NOMO-1 treated with DMSO at 0.1 percent for 48 hours (cell line): Measurements from ENCODE around the gene CIBAR2.

Source experiments
- DNase-seq: peaks from one replicate; lab custom pipeline; 2025; ENCODE audit not compliant: unreplicated experiment; lab: John Stamatoyannopoulos, UW

The CIBAR2 gene

DNA sequence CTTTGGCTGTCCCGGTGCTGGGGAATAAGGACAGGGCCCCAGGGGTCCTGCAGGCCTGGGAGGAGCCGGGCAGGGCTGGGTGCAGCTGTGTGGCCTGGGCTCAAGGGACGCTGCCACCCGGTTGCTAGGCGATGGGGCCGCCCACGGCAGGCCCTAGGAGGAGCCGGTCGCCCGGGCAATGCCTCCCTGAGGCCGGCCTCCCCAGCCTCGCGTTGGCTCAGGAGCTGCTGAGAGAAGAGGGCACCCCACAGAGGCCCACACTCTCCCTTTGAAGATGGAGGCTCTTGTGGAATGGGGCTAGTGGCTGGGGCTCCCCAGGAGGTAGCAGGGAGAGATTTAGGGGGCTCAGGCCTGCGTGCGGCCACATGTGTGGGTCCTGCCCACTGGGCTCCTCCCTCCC lies at the start of gene CIBAR2:
Gene CIBAR2 (minus strand): TSS at position 109 of the 400 bp plus-strand sequence. CDS start 120 bp downstream, outside the sequence.
- DNase-seq, result no peak

DNA sequence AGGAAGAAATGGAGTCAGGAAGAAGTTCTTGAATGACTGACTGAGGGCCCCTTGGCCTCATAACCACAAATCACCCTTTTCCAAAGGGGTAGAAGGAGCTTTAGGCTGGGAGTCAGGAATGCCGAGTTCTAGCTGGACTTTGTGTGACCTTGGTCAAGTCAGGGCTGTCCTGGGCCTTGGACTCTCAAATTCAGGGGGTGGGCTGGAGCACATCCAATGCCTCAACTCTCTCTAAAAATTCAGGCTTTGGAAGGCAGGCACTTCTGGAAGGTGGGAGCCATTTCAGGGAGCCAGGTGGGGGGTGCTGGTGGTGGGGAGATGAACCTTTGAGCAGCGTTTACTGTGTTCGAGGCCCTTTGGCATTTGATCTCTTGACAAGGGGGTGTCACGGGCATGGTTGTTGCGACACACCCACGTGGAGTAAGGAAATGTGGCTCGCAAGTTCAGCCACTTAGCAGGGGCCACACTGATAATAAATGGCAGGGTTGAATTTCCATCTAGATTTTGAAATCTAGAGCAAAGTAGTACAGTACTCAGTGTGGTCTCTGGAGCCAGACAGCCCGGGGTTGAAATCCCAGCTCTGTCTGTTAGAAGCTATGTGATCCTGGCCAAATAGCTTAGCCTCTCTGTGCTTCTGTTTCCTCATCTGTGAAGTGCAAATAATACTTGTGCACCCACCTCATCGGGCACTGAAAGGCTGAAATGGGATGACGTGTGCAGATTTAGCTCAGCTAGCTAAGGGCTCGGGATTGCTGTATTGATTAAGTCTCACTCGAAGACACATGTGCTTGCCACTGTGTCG lies 47.1 kb upstream of the CIBAR2 start:
- DNase-seq, result no peak

DNA sequence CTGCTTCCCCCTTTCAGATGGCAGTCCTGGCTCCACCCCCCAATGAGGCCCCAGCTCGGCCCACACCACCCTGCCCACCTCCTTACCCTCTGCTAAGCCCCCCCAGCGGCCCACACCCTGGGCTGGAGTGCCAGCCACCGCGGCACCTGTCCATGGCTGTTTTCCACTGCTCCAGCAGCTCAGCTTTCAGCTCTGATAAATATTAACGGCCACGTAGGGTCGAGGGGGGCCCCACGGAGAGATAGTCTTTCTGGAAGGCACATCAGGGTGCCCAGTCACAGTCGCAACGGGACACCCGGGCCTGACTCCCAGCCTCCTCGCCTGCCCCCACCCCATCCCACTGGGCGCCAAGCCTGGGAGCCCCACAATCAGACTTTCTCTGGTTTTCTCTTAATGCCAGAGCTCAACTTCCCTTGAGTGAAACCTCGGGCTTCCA lies 46.5 kb upstream of the CIBAR2 start:
- DNase-seq, result no peak

DNA sequence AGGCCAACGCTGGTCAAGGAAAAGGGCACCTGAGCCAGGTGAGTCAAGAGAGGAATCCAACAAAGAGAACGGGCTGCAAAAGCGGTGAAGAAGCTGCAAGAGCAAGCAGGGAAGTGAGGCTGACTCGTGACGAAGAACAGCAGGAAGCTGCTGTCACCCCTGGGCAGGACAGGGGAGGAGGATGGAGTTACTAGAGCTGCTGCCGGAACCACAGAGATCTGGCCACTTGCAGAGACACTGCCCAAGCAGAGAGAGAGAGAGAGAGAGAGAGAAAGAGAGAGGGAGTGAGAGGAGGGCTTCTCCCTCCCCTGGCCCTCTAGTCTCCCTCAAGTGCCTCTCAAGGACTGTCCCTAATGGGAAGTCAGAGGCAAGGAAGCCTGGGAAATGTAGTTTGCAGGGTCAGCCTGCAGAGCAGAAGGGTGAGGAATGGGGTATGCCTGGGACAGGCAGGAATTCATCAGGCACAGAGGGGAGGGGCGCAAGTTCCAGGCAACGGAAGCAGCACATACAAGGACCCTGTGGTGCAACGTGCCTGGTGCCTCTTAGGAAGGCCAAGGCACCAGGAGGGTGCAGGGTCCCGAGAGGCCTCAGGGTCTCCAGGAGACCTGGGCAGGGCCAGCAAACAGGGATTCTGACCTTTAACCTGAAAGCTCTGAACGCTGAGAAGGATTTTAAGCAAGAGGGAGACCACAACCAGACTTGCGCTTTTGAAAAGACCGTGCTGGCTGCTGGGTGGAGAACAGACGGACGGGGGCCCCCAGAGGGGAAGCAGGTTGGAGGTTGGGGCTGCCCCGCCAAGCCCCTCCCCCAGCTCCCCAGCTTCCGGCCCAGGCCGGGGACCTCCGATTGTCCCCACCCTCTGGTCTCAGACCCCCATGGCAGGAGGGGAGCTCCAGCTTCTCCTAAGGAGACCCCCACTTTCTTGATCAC lies 45.8 kb upstream of the CIBAR2 start:
- DNase-seq, result peak; percentile 76

DNA sequence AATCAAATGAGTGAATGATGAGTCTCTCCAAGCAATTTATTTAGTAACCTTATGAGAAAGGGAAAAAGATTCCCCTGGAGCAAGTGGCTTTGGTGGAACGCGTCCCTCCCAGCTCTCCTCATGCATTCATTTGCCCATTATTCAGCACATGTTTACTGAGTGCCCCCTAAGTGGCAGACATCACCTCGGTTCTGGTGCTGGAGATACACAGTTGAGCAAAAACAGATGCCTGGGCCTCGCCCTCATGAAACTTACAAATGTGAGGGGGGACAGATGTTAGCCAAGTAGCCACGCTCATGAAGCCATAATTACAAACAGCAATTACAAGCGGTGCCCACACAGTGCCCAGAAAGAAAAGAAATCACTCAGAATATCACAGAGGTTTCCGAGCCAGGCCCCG lies 45.1 kb upstream of the CIBAR2 start:
- no peak for DNase-seq

DNA sequence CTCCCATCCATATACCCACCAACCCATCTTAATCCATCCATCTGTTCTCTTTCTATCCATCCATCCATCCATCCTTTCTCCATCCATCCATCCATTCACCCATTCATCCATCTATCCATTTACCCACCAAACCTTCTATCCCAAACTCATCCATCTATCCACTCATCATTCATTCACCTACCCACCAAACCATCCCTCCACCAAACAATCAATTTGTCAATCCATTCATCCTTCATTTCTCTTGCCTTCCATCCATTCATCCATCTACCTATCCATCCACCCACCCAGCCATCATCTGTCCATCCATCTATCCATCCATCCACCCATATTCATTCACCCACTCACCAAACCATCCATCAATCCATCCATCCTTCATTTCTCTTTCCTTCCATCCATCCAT lies 44.6 kb upstream of the CIBAR2 start:
- no peak for DNase-seq

DNA sequence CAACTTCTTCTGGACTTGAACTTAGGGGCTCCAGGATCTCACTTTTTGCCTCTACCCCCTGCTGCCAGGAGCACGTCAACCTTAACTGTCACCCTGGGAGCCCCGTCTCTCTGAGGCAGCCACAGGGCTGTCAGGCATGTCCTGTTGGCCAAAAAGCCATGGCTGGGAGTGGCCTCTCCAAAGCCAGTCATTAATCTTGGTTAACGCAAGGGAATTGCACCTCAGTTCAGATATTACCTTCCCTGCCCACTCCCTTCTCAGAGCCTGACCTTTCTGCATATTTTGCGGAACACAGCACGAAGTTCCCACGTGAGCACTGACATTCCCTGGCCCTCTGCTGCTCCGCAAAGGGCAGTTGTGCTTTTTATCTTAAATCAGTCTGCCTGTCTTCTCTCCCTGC lies 44.2 kb upstream of the CIBAR2 start:
- no peak for DNase-seq

DNA sequence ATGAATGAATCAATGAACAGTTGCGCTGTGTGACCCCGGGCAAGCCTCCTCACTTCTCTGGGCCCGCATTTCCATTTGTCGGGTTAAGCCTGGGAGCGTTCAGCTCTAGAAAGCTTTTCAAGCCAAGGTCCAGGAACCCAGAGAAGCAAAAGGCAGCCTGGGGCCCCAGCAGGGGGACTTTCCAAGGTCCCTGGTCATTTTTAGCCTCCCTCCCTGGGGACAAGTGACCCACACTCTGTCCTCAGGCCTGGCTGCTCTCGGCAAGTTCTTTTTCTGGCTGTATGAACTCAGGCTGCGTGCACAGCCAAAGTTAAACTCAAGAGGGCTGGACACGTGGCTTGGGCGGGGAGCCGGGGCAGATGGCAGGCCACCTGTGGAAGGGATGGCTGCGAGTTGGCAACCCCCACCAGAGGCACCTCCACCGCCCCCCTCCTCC lies 41.4 kb upstream of the CIBAR2 start:
- DNase-seq, result no peak

DNA sequence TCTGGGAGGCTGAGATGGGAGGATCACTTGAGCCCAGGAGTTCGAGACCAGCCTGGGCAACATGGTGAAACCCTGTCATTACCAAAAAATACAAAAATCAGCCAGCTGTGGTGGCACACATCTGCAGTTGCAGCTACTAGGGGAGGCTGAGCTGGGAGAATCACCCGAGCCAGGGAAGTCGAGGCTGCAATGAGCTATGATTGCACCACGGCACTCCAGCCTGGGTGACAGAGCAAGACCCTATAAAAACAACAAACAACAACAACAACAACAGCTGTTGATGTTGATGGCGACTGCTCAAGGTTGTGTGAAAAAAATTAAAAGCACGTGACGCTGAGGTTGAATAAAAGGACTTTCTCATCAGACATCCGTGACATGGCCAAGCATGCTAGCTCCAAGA lies 40.8 kb upstream of the CIBAR2 start:
- DNase-seq, result no peak

DNA sequence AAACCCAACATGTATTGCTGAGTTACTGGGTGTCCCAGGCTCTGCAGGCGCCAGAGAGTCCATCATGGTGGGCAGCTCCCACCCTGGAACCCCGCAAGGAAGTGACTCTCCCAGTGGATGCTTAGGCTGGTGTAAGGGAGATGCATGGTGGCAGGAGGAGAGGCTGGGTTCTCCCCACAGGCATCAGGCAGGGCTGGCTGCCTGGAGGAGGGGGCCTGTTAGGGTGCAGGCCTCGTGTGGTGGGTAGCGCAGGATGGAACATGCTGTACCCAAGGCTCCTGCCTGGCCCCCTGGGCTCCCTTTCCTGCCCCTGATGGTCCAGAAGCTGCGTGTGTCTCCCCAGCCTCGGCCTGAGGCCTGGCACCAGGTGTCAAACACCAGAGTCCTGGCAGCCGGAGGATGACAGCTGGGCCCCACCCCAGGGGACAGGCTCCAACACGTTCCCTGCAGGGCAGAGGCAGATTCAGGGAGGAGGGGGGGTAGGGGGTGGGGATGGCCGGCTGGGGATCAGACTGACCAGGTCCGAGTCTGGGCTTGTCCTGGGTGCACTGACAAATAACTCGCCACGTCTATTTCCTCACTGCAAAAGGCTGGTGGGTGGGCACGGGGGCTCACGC lies 40.2 kb upstream of the CIBAR2 start:
- no peak for DNase-seq

DNA sequence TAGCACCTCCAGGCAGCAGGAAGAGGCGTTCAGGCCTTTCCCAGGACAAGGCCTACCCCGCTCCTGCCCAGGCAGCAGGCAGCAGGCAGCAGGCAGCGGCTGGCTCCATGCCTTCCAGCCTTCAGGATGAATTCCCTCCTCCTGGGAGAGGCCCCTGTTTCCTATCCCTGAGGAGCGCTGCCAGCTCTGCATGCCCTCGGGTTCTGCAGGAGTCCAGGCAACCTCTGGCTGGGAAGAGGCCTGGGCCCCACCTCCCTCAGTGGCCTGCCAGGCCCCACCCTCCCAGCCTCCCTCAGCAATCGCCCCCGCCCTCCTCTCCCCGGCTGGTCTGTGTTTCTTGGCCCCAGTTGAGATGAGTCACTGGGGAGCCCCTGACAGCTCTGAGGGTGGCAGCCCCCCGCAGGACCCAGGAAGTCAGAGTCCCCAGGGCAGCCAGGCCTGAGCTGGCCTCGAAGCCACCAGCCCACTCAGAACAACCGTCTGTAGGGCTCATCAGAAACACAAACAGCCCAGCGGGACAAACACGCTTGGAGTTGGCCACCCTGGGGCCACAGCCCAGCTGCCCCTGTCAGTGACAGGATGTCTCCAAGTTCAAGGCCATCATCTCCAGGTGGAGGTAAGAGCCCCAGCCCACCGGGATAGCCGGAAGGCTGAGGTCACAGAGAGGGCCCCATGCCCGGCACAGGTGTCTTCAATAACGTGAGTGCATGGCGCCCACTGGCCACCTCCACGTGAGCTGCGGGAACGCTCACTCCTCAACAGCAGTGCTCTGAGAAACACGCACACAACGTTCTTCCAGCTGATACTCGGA lies 39.5 kb upstream of the CIBAR2 start:
- DNase-seq, result no peak

DNA sequence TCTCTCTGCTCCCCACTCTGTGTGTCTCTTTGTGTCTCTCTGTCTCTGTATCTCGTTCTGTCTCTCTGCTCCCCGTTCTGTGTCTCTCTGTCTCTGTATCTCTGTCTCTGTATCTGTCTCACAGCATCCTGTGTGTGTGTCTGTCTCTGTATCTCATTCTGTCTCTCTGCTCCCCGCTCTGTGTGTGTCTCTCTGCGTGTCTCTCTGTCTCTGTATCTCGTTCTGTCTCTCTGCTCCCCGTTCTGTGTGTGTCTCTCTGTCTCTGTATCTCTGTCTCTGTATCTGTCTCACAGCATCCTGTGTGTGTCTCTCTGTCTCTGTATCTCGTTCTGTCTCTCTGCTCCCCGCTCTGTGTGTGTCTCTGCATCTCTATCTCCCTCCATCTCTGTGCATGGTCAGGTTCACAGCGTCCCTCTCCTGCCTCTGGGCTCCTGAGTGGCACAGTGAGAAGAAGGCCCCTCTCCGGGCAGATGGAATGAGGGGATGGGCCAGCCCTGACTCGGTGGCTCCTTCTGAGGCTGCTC lies 38.9 kb upstream of the CIBAR2 start:
- DNase-seq, result no peak

GRCh38 chr16:85150331-85150940 lies 38.2 kb upstream of the CIBAR2 start:
- DNase-seq, result no peak

GRCh38 chr16:85149776-85150175 lies 37.5 kb upstream of the CIBAR2 start:
- no peak for DNase-seq

DNA sequence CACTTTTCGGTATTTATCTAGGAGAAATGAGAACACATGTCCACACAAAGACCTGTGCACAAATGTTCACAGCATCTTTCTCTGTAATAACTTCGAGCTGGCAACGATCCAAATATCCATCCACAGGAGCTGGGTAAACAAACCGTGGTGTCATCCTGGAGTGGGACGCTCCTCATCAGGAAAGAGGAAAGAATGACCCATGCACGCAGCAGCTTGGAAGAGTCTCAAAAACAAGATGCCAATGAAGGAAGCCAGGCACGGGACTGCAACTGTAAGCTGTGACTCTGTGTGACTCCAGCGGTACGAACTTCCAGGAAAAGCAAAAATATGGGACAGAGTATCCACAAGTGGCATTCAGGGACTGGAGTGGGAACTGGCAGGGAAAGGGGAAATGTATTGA lies 36.7 kb upstream of the CIBAR2 start:
- DNase-seq, result no peak

DNA sequence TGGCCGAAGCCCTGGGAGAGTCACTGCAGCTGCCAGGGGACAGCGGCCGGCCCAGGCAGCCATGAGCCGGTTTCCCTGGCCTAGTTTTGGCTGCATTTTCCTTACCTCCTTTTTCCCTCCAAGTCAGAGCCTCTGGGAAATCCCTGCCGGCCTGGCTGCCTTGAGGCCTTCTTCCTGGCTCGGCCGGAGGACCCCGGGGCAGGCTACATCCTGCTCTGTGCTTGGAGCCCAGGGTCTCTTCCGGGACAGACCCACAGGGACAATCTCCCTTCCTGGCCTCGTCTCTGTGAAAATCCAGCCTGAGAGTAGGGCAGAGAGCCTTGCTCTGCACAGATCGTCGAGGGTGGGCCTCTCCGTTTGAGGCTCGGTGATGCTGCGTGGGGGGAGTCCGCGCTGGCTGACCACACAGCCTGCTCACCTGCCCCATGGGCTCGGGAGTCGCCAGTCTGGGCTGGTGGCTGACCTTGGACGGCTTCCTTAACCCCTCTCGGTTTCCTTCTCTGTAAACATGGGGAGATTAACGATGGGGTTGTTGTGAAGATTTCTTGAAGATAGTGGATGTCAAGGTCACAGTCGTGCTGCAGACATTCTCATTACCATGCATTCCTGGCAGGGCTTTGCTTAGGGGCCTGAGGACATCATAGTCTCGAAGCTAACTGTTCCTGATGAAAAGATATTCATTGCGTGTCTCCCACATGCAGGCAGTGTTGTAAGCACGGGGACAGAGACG lies 34.8 kb upstream of the CIBAR2 start:
- no peak for DNase-seq

GRCh38 chr16:85146532-85146797 lies 34.2 kb upstream of the CIBAR2 start:
- no peak for DNase-seq

DNA sequence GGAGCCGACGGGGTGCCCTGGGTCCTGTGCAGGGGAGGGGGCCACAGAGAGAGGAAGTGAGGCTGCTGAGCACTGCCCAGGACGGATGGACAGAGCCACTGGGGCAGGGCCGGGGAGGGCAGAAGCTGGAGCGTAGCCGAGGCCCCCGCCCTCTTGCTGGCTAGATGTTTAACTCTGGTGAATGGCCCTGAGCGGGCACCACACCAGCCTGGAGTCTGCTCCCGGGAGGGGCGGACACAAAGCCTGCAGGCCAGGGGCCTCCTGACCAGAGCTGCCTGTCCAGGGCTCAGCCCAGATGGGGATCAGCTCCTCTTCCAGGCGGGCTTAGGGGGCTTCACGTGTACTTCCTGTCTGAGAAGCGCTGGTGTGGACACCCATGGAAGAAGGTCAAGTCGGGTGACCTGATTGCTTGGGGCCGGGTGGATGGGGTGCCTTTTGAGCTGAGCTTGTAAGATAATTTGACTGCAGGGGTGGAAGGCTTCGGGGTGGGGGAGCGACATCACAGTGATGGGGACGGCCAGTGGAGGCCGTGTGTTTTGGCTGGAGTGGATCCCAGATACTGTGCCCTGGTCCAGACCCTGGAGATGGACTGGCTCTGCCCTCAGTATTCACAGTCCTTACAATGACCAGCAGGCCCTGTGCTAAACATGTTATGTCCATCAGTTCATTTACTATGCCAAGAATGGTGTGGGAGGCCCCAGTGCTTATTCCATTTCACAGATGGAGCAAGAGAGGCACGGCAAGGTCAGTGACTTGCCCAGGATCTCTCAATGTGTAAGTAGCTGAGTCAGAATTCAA lies 33.7 kb upstream of the CIBAR2 start:
- DNase-seq, result no peak

- DNase-seq, result no peak
These were observed 32.9 kb upstream of the CIBAR2 start for GRCh38 chr16:85145188-85145587.
